HG02763 (cell line): Measurements from ENCODE around the gene CNTN5.

Experiments
- ATAC-seq: cut with Tn5 transposase; IDR thresholded peaks from one replicate; pipeline ENCODE4 v1.9.1; 2021; ENCODE audit warnings: mild to moderate bottlenecking, moderate library complexity; ENCODE audit not compliant: unreplicated experiment

The CNTN5 gene

GRCh38 chr11:100013011-100013410 is 992.3 kb downstream of the CNTN5 start:
- ATAC-seq: no peak

GRCh38 chr11:100031973-100032372 is 1011.2 kb downstream of the CNTN5 start:
- no peak for ATAC-seq

GRCh38 chr11:100061006-100061405 is 1040.3 kb downstream of the CNTN5 start:
- ATAC-seq: no peak

GRCh38 chr11:100066399-100066798 is 1045.7 kb downstream of the CNTN5 start:
- no peak for ATAC-seq

- no peak for ATAC-seq
These were observed 1047.4 kb downstream of the CNTN5 start for GRCh38 chr11:100068116-100068515.

- ATAC-seq: no peak
These were observed 1051.4 kb downstream of the CNTN5 start for GRCh38 chr11:100072131-100072530.

GRCh38 chr11:100080381-100080780 is 1059.6 kb downstream of the CNTN5 start:
- ATAC-seq: no peak

GRCh38 chr11:100080821-100081220 is 1060.1 kb downstream of the CNTN5 start:
- no peak for ATAC-seq

GRCh38 chr11:100093698-100094097 is 1072.9 kb downstream of the CNTN5 start:
- no peak for ATAC-seq

GRCh38 chr11:100094121-100094865 is 1073.5 kb downstream of the CNTN5 start:
- ATAC-seq: no peak

- ATAC-seq: no peak
These were observed 1075.1 kb downstream of the CNTN5 start for GRCh38 chr11:100095809-100096208.

- ATAC-seq: no peak
These were observed 1077.8 kb downstream of the CNTN5 start for GRCh38 chr11:100098560-100098959.

- ATAC-seq: no peak
These were observed 1084.7 kb downstream of the CNTN5 start for GRCh38 chr11:100105255-100105981.

- ATAC-seq: no peak
These were observed 1085.2 kb downstream of the CNTN5 start for GRCh38 chr11:100105982-100106358.

- ATAC-seq: no peak
These were observed 1098.4 kb downstream of the CNTN5 start for GRCh38 chr11:100119176-100119575.

GRCh38 chr11:100133114-100133513 is 1112.4 kb downstream of the CNTN5 start:
- ATAC-seq: no peak

GRCh38 chr11:100141201-100141600 is 1120.5 kb downstream of the CNTN5 start:
- ATAC-seq: no peak

GRCh38 chr11:100151944-100152343 is 1131.2 kb downstream of the CNTN5 start:
- ATAC-seq: no peak

- ATAC-seq: no peak
These were observed 1132.0 kb downstream of the CNTN5 start for GRCh38 chr11:100152766-100153165.

- no peak for ATAC-seq
These were observed 1142.7 kb downstream of the CNTN5 start for GRCh38 chr11:100163471-100163870.

GRCh38 chr11:100174881-100175280 is 1154.1 kb downstream of the CNTN5 start:
- ATAC-seq: no peak

- ATAC-seq: no peak
These were observed 1155.7 kb downstream of the CNTN5 start for GRCh38 chr11:100176456-100176855.
